Lower leg skin (tissue), 3 donors: Measurements from ENCODE around the gene THSD1.

Experiments used
- CTCF ChIP-seq, 3 donors: fragments of 450-650 bp; IDR thresholded peaks; one replicate each; pipeline ENCODE4 v1.5.1; 2016; ENCODE audit warnings: antibody characterized with exemption in 3 of 3, mild to moderate bottlenecking in 3 of 3, moderate library complexity in 2 of 3
- POLR2A ChIP-seq, 2 donors: fragments of 450-650 bp; IDR thresholded peaks; one replicate each; pipeline ENCODE4 v1.6.1; 2016 to 2017; ENCODE audit warnings: antibody characterized with exemption in 2 of 2, mild to moderate bottlenecking in 1 of 2, moderate library complexity in 1 of 2

GRCh38 chr13:52359534-52359933, 46.4 kb downstream of the THSD1 start:
- TF ChIP-seq CTCF (IDR thresholded peaks at IDR 0.05) (no peak), POLR2A (IDR thresholded peaks at IDR 0.05) (no peak)
